Measurements from ENCODE around the gene ZNF3. TPM values are rescaled to one million over a fixed set of nuclear protein-coding genes. Genes with fewer than 3 reads are reported as not detected.

ZNF3 gene
- total and polyA plus RNA-seq, 4 donors, result 10.2 to 18.2 (median 12.2) TPM

- no peak for TF ChIP-seq JUND (IDR thresholded peaks at IDR 0.05)
- no peak for TF ChIP-seq GABPA (IDR thresholded peaks at IDR 0.05 in 1 of 2, conservative IDR thresholded peaks at IDR 0.05 in 1 of 2)
- no peak for TF ChIP-seq RXRA (IDR thresholded peaks at IDR 0.05)
These were observed 25.1 kb upstream of the ZNF3 start (continued) for GRCh38 chr7:100106633-100107032.

GRCh38 chr7:100105534-100105933, 24.0 kb upstream of the ZNF3 start:
- H3K4me1 ChIP-seq (ENCODE audit: control insufficient read depth in 4 of 4, insufficient read depth in 4 of 4, low read length in 3 of 4), result peaks cover 0 to 7% (median 2%) of the 10 kb centered on the region in 4 donors
- 98% methylated on average over 4 of the region's 4 CpGs for WGBS
- no peak overlapping the region for H3K27ac ChIP-seq (ENCODE audit: low read depth in 1 of 2, low read length in 2 of 2)
- DNase-seq (ENCODE audit: low spot score), result no peak
- no peak overlapping the region for H3K4me3 ChIP-seq (ENCODE audit: low read depth in 1 of 3, low read length in 3 of 3)
- H3K9ac ChIP-seq (ENCODE audit: low read depth in 1 of 2, low read length in 2 of 2), result no peak overlapping the region
- TF ChIP-seq NR2F2 (IDR thresholded peaks at IDR 0.05) (no peak), FOXA2 (IDR thresholded peaks at IDR 0.05) (no peak), SP1 (IDR thresholded peaks at IDR 0.05) (no peak), RAD21 (IDR thresholded peaks at IDR 0.05) (no peak), CTCF (IDR thresholded peaks at IDR 0.05; ENCODE audit: low read depth, low read length, missing input control) (no peak), EGR1 (IDR thresholded peaks at IDR 0.05; ENCODE audit: low read depth in 2 of 2) (no peak), RXRA (IDR thresholded peaks at IDR 0.05) (no peak), MAX (IDR thresholded peaks at IDR 0.05) (no peak), YY1 (IDR thresholded peaks at IDR 0.05) (no peak), JUND (IDR thresholded peaks at IDR 0.05) (no peak), HNF4G (IDR thresholded peaks at IDR 0.05) (no peak), HNF4A (conservative IDR thresholded peaks at IDR 0.05) (no peak), FOXA1 (IDR thresholded peaks at IDR 0.05) (no peak), ZBTB33 (IDR thresholded peaks at IDR 0.05) (no peak), ATF3 (IDR thresholded peaks at IDR 0.05) (no peak), REST (IDR thresholded peaks at IDR 0.05) (no peak), TAF1 (conservative IDR thresholded peaks at IDR 0.05) (no peak), GABPA (IDR thresholded peaks at IDR 0.05 in 1 of 2, conservative IDR thresholded peaks at IDR 0.05 in 1 of 2) (no peak)
- H3K9me3 ChIP-seq (ENCODE audit: control insufficient read depth in 4 of 4, low read length in 3 of 4), result no peaks in the 10 kb centered on the region
- peaks cover 2 to 34% (median 18%) of the 10 kb centered on the region in 4 donors for H3K36me3 ChIP-seq (ENCODE audit: control insufficient read depth in 4 of 4, insufficient read depth in 3 of 4, low read depth in 1 of 4, low read length in 3 of 4)
- H3K27me3 ChIP-seq (ENCODE audit: control insufficient read depth in 4 of 4, insufficient read depth in 4 of 4, low read length in 3 of 4), result no peaks in the 10 kb centered on the region

Data from liver (tissue), 9 donors.